ENCODE results near the gene CDH16. TPM values are rescaled to one million over a fixed set of nuclear protein-coding genes. Genes with fewer than 3 reads are reported as not detected.

The CDH16 gene
- total and polyA plus RNA-seq, 2 experiments from 2014 or later: 3.2 to 4.4 TPM

- DNase-seq (ENCODE audit: low spot score): no peak
- Histone ChIP-seq H3K36me3 (replicated peaks; ENCODE audit: insufficient read depth, low read depth) (no peaks in the 10 kb centered on the region), H3K4me2 (no peak overlapping the region), H3K4me3 (no peak overlapping the region), H3K27ac (no peak overlapping the region), H4K20me1 (ENCODE audit: insufficient read depth, poor library complexity, severe bottlenecking) (no peaks in the 10 kb centered on the region), H3K27me3 (peaks cover 8% of the 10 kb centered on the region), H3K9me2 (replicated peaks; ENCODE audit: insufficient read depth) (no peaks in the 10 kb centered on the region), H3K4me1 (ENCODE audit: insufficient read depth) (peaks cover 21% of the 10 kb centered on the region), H3K79me2 (no peaks in the 10 kb centered on the region), H3K9me3 (ENCODE audit: low read depth) (no peaks in the 10 kb centered on the region), H2AFZ (no peak overlapping the region)
- TF ChIP-seq CTCF (IDR thresholded peaks at IDR 0.05; ENCODE audit: poor library complexity): no peak
- TF ChIP-seq EZH2 (IDR thresholded peaks at IDR 0.05; ENCODE audit: borderline replicate concordance): no peak
- no peak for TF ChIP-seq EZH2phosphoT487 (IDR thresholded peaks at IDR 0.05; ENCODE audit: low read depth, severe bottlenecking, unreplicated experiment)
- 93% methylated on average over 2 of the region's 2 CpGs for WGBS (ENCODE audit: low lambda C conversion rate, missing lambda C conversion rate)
Observed at GRCh38 chr16:66950437-66950836, 31.8 kb upstream of the CDH16 start.

- H3K27me3 ChIP-seq: peaks cover 8% of the 10 kb centered on the region
- H2AFZ ChIP-seq: no peak overlapping the region
- WGBS (ENCODE audit: low lambda C conversion rate, missing lambda C conversion rate): 75% methylated on average over 6 of the region's 6 CpGs
- H3K27ac ChIP-seq: no peak overlapping the region
- H3K4me1 ChIP-seq (ENCODE audit: insufficient read depth): peaks cover 11% of the 10 kb centered on the region
- H3K9me2 ChIP-seq (replicated peaks; ENCODE audit: insufficient read depth): no peaks in the 10 kb centered on the region
- no peak overlapping the region for H3K4me2 ChIP-seq
- H3K4me3 ChIP-seq: no peak overlapping the region
- no peaks in the 10 kb centered on the region for H3K9me3 ChIP-seq (ENCODE audit: low read depth)
- TF ChIP-seq CTCF (IDR thresholded peaks at IDR 0.05; ENCODE audit: poor library complexity) (no peak), EZH2phosphoT487 (IDR thresholded peaks at IDR 0.05; ENCODE audit: low read depth, severe bottlenecking, unreplicated experiment) (no peak), EZH2 (IDR thresholded peaks at IDR 0.05; ENCODE audit: borderline replicate concordance) (no peak)
- no peak for DNase-seq (ENCODE audit: low spot score)
- H3K79me2 ChIP-seq: no peaks in the 10 kb centered on the region
- no peaks in the 10 kb centered on the region for H3K36me3 ChIP-seq (replicated peaks; ENCODE audit: insufficient read depth, low read depth)
- H4K20me1 ChIP-seq (ENCODE audit: insufficient read depth, poor library complexity, severe bottlenecking): no peaks in the 10 kb centered on the region
Observed at GRCh38 chr16:66949472-66949871, 30.8 kb upstream of the CDH16 start.

- peaks cover 11% of the 10 kb centered on the region for H3K4me1 ChIP-seq (ENCODE audit: insufficient read depth)
- peaks cover 8% of the 10 kb centered on the region for H3K27me3 ChIP-seq
- H4K20me1 ChIP-seq (ENCODE audit: insufficient read depth, poor library complexity, severe bottlenecking): no peaks in the 10 kb centered on the region
- no peak for DNase-seq (ENCODE audit: low spot score)
- no peaks in the 10 kb centered on the region for H3K79me2 ChIP-seq
- no peaks in the 10 kb centered on the region for H3K9me2 ChIP-seq (replicated peaks; ENCODE audit: insufficient read depth)
- H3K36me3 ChIP-seq (replicated peaks; ENCODE audit: insufficient read depth, low read depth): no peaks in the 10 kb centered on the region
- WGBS (ENCODE audit: low lambda C conversion rate, missing lambda C conversion rate): 74% methylated on average over 20 of the region's 21 CpGs
- peak overlapping the region; percentile 88 for H3K4me2 ChIP-seq
- no peak overlapping the region for H3K27ac ChIP-seq
- TF ChIP-seq CTCF (IDR thresholded peaks at IDR 0.05; ENCODE audit: poor library complexity): no peak
- no peak for TF ChIP-seq EZH2 (IDR thresholded peaks at IDR 0.05; ENCODE audit: borderline replicate concordance)
- no peak for TF ChIP-seq EZH2phosphoT487 (IDR thresholded peaks at IDR 0.05; ENCODE audit: low read depth, severe bottlenecking, unreplicated experiment)
- no peak overlapping the region for H2AFZ ChIP-seq
- H3K9me3 ChIP-seq (ENCODE audit: low read depth): no peaks in the 10 kb centered on the region
- no peak overlapping the region for H3K4me3 ChIP-seq
Observed at GRCh38 chr16:66948837-66949225, 30.1 kb upstream of the CDH16 start.

All from hepatocyte (in vitro differentiated cells).